Cardiac septum (tissue), 1 donor: ENCODE data around the gene CEP135. TPM values are rescaled to one million over a fixed set of nuclear protein-coding genes. Genes with fewer than 3 reads are reported as not detected.

Source experiments
- DNase-seq: peaks from one replicate; pipeline ENCODE4 v3.0.0-alpha.2; 2020; ENCODE audit warnings: low spot score
- intact Hi-C: fragments of 100-400 bp; cut with DNase I; formaldehyde crosslinking; loops from one replicate; pipeline ENCODE4 v1.14.0; 2022
- total RNA-seq: library from RNA; stranded (reverse); fragmentation: NEBNext Ultra II Directional; extraction: Animal tissue kit (Norgen Biotek cat#: 25700); gene quantifications from one replicate; pipeline ENCODE4 v1.2.1, GENCODE V29; 2021
- donor health status: DM: no; HTN: no; CAD: no.

Gene CEP135
- total RNA-seq, 1 donor from 2014 or later = 3.5 TPM

DNA sequence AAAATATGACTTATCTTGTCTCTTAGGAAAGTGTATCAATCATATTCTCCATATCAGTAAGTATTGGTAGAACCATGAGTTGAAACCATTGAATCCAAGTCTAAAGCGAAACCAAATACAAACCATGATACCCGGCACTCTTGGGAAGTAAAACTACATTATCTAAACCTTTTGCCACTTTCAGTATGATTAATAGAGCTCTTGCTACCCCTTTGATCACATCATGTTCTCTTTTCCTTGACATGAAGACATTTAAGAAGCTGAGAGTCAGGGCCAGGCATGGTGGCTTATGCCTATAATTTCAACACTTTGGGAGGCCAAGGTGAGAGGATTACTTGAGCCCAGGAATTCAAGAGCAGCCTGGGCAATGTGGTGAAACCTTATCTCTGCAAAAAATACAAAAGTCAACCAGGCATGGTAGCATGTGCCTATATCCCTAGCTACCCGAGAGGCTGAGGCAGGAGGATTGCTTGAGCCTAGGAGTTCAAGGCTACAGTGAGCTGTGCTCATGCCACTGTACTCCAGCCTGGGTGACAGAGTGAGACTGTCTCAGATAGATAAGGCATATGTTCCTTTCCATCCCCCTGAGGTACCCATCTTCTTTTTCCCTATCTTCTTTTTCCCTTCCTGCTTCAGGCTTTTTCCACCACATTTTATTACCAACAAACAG is 45.4 kb downstream of the CEP135 start:
- no peak for DNase-seq
- intact Hi-C loops = no loop called here

- intact Hi-C loops = no loop called here
Observed at GRCh38 chr4:55996646-55997045, 47.9 kb downstream of the CEP135 start.

DNA sequence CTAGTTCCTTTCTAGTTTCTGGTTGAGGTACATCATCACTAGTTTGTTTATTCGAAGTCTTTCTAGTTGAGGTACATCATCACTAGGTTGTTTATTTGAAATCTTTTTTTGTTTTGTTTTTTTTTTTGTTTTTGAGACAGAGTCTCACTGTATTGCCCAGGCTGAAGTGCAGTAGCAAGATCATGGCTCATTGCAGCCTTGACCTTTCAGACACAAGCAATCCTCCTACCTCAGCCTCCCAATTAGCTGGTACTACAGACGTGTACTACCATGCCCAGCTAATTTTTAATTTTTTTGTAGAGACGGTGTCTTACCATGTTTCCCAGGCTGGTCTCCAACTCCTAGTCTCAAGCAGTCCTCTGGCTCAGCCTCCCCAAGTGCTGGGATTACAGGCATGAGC is 54.9 kb downstream of the CEP135 start:
- no peak for DNase-seq
- intact Hi-C loops = no loop called here

More at GRCh38 chr4:55996646-55997045, 47.9 kb downstream of the CEP135 start:
- no peak for DNase-seq

GRCh38 chr4:56004235-56004634 is 55.5 kb downstream of the CEP135 start:
- intact Hi-C loops = no loop called here
- DNase-seq = no peak

DNA sequence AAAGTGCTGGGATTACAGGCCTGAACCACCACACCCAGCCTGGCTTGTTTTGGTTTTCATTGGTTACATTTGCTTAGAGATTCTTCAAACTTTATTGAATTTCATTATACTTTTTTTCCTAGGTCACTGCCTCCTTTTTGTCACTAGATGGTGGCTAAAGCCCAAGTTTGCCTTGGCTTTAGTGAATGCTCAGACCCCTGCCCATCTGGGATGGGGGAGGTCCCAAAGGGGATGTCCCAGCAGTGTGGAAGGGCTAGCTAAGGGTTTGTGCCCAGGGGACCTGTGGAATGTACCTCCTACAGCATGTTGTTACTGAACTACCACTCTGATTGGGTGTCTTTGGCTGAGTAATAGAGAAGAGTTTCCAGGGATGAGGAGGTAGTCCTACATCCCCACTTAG is 58.4 kb downstream of the CEP135 start:
- intact Hi-C loops = no loop called here
- no peak for DNase-seq

- intact Hi-C loops = no loop called here
- no peak for DNase-seq
Observed at GRCh38 chr4:56008206-56008605, 59.5 kb downstream of the CEP135 start.

DNA sequence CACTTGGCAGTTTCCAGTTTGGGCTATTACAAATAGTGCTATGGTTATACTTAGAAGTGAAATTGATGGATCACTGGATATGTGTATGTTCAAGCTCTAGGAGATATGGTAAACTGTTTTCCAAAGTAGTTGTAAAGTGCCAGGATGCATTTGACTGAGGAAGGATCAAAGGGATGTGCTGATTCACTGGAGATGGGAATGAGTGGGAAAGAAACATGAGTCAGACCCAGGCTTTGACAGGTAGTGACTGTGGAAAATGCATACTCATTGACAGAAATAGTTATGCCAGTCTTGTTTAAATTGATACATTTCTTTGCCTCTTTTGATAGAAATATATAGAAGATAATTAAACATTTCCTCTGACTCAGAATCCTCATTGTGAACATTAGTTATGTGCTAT is 77.9 kb downstream of the CEP135 start:
- DNase-seq = no peak
- intact Hi-C loops = no loop called here

DNA sequence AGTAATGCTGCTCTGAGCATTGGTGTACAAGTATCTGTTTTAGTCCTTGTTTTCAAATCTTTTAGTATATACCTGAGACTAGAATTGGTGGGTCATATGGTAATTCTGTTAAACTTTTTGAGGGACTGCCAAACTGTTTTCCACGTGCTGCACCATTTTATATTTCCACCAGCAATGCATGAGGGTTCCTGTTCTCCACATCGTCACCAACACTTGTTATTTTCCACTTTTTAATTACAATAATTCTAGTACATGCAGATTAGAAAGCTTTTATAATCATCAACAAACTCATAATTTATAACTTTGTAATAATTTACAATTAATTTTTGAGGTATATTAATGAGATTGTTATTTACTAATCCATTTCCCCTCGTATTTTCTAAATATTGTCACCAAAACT is 79.4 kb downstream of the CEP135 start:
- intact Hi-C loops = no loop called here
- no peak for DNase-seq

DNA sequence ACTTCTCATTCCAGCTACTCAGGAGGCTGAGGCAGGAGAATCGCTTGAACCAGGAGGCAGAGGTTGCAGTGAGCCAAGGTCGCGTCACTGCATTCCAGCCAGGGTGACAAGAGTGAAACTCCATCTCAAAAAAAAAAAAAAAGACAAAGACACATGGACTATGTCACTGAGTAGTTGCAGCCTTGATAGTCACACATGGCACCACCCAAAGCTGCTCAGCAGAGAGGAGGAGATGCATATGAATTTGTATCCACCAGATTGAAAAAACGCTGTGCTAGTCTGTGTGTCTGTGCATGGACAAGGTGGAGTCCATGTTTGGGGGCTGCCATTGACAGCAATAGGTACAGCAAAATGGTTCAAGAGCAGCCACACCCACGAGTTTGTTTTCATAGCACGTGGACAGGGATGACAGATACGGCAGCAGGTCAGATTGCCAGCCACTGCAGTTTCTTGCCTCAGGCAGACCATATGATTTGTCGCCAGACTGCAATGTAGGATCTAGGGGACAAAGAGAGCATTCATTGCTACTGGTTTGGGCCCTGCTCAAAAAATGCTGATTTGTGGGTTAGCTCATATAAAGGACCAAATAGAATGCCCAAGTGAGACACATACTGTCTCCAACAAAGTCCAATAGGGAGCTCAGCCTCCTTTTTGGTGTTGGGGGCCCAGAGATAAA is 89.9 kb downstream of the CEP135 start:
- no peak for DNase-seq
- intact Hi-C loops = no loop called here

- DNase-seq = no peak
- intact Hi-C loops = loop anchor here (10.0 kb wide), 1 partner anchor 264 kb away; no protein-coding TSS in a partner anchor
Observed at GRCh38 chr4:56040842-56041241, 92.1 kb downstream of the CEP135 start.

- intact Hi-C loops = loop anchor here (10.0 kb wide), 1 partner anchor 263 kb away; no protein-coding TSS in a partner anchor
Observed at GRCh38 chr4:56042225-56042624, 93.5 kb downstream of the CEP135 start.

GRCh38 chr4:56048383-56048701 is 99.6 kb downstream of the CEP135 start:
- DNase-seq = no peak
- intact Hi-C loops = loop anchor here (10.0 kb wide), 1 partner anchor 256 kb away; no protein-coding TSS in a partner anchor

More at GRCh38 chr4:56042225-56042624, 93.5 kb downstream of the CEP135 start:
- DNase-seq = no peak

DNA sequence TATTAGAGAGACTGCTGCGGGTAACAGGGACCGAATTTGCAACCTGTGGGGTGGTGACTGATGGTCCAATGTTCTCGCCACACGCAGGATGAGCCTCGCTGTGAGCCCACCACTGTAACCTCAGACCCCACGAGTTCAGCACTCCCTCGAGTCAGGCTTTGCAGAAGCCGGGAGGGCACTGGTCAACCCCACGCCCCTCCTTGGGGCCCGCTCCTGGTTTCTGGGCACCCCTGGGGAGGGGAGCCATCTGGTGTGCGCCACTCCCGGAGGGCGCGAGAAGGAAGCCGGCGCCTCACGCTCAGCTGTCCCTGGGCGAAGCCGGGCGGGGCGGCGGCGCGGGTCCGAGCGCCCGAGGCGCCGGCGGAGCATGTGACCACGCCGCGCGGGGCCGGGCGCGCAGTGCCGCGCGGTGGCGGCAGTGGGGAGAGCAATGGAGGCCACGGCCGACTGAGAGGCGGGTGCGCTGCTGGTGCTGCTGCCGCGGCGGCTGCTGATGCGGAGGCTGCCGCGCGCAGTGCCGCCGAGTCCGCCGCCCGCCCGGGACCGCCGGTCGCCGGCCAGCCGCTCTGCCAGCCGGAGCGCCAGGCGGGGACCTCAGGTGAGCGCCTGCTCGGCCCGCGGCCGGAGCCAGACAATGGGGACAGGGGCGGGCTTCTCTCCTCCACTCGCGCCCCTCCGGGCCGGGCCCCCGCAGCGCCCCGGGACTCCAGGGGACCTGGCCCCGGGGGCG is 100.1 kb downstream of the CEP135 start:
- intact Hi-C loops = loop anchor here (10.0 kb wide), 1 partner anchor 256 kb away; no protein-coding TSS in a partner anchor
- no peak for DNase-seq

- no peak for DNase-seq
- intact Hi-C loops = no loop called here
Observed at GRCh38 chr4:56050625-56051024, 101.9 kb downstream of the CEP135 start.

GRCh38 chr4:56051029-56051709 is 102.4 kb downstream of the CEP135 start:
- intact Hi-C loops = no loop called here

GRCh38 chr4:56051710-56052075 is 102.9 kb downstream of the CEP135 start:
- intact Hi-C loops = no loop called here
- no peak for DNase-seq

More at GRCh38 chr4:56051029-56051709, 102.4 kb downstream of the CEP135 start:
- no peak for DNase-seq

- intact Hi-C loops = no loop called here
- no peak for DNase-seq
Observed at GRCh38 chr4:56052481-56052880, 103.7 kb downstream of the CEP135 start.

DNA sequence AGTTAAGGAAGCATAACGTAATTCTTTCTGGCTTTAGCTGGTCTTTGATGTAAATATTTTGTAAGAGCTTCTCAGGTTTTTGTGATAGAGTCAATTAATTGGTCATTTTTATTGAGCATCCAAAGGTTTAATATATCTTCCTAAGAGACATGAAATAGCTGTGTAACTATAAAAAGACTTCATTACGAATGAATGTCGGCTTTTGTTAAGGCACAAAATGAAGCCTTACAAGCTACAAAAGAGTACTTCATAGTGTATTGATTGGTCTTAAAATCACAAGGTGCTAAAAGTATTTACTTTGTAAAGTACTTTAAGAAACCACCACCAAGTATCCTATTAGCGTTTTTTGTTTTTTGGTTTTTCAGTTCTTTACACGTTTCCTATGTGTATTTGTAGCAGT is 104.2 kb downstream of the CEP135 start:
- no peak for DNase-seq
- intact Hi-C loops = no loop called here

DNA sequence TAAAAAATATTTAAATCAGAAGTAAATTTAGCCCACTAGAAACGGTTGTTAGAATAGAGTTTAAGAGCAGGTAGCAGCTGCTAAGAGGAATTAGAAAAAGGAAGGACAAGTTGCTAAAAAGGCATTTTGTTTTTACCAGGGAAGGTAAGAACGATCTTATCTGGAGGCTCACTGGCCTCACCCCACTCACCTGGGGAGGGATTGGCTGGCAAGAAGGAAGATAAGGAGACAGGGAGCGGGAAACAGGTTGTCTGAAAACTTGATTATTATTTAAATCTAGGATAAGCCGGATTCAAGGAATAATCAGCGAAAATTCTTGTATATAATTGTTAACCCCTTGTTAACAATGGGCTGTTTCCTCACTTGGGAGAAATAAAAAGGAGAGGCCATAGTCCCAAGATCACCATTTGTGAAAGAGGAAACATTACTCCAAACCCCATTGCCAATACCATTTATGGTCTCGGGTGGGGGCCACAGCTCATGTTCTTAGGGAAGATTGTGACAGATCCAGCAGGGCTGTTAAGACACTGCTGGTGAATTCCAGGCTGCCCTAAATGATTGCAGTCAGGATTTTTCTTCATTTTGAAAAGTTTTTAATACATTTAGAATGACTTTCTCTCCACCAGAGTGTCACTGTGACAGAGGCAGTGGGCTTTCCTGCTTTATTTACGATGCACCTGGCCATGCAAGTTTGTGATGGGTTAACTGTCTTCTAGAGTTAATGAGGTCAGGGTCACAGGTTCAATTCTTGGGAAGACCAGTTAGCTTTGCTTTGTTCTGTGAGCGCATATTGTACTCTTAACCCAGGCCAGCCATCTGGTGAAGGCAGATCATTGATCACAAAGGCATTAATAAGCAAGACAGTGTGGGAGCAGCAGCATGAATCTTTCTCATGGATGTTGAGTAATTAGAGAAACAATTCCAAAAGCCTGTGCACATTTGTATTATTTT is 106.6 kb downstream of the CEP135 start:
- intact Hi-C loops = no loop called here
- peak; percentile 57 for DNase-seq
